GM23338 (cell line): ENCODE data around the gene AIMP2.

ENCODE experiments used
- CREB1 ChIP-seq: fragments of 250-450 bp; sonication (Bioruptor Pico); IDR thresholded peaks from 2 replicates; pipeline ENCODE4 v1.5.0; 2020; ENCODE audit warnings: low read depth, mild to moderate bottlenecking, moderate library complexity
- CTCF ChIP-seq, 2 experiments: fragments of 200-600 bp in 1 of 2; sonication (generic) in 1 of 2; conservative IDR thresholded peaks; 2 replicates each; pipeline versions ENCODE4 v1.5.1 to v1.6.1; 2016 to 2017; ENCODE audit warnings: antibody characterized with exemption in 2 of 2, low read depth in 2 of 2, mild to moderate bottlenecking in 2 of 2, moderate library complexity in 1 of 2
- ETS1 ChIP-seq: IDR thresholded peaks from 2 replicates; pipeline ENCODE4 v1.6.1; 2016; ENCODE audit warnings: antibody characterized with exemption
- EZH2 ChIP-seq: fragments of 200-600 bp; sonication (generic); IDR thresholded peaks from one replicate; pipeline ENCODE4 v1.8.0; 2017; ENCODE audit warnings: antibody characterized with exemption, mild to moderate bottlenecking, low read depth; ENCODE audit not compliant: unreplicated experiment
- EZH2phosphoT487 ChIP-seq: fragments of 200-600 bp; sonication (generic); IDR thresholded peaks from one replicate; pipeline ENCODE4 v1.8.1; 2018; ENCODE audit warnings: antibody characterized with exemption; ENCODE audit not compliant: unreplicated experiment
- JUNB ChIP-seq: IDR thresholded peaks from one replicate; pipeline ENCODE4 v1.6.1; 2016; ENCODE audit warnings: antibody characterized with exemption; ENCODE audit not compliant: unreplicated experiment
- NANOG ChIP-seq: IDR thresholded peaks from 2 replicates; pipeline ENCODE4 v1.6.1; 2016; ENCODE audit warnings: antibody characterized with exemption, borderline replicate concordance
- POLR2AphosphoS5 ChIP-seq: IDR thresholded peaks from 2 replicates; pipeline ENCODE4 v1.6.1; 2016; ENCODE audit warnings: antibody characterized with exemption, low read depth
- REST ChIP-seq: IDR thresholded peaks from one replicate; pipeline ENCODE4 v1.6.1; 2018; ENCODE audit warnings: antibody characterized with exemption; ENCODE audit not compliant: unreplicated experiment
- STAT1 ChIP-seq: IDR thresholded peaks from one replicate; pipeline ENCODE4 v1.6.1; 2016; ENCODE audit warnings: antibody characterized with exemption; ENCODE audit not compliant: unreplicated experiment
- ZNF331 ChIP-seq: fragments of 250-450 bp; sonication (Bioruptor Pico); IDR thresholded peaks from 2 replicates; pipeline ENCODE4 v1.5.0; 2020; ENCODE audit warnings: low read depth, mild to moderate bottlenecking, moderate library complexity

GRCh38 chr7:6011541-6011940, 2.5 kb downstream of the AIMP2 start:
- TF ChIP-seq POLR2AphosphoS5 (no peak), CTCF (conservative IDR thresholded peaks at IDR 0.05; ENCODE audit: low read depth in 2 of 2) (no peak), EZH2phosphoT487 (no peak), EZH2 (no peak), REST (no peak), CREB1 (CRISPR knock-in tag) (no peak), JUNB (no peak), ETS1 (no peak), STAT1 (no peak), ZNF331 (CRISPR knock-in tag) (no peak), NANOG (no peak)
